Upper lobe of left lung (tissue), 6 donors: ENCODE results near the gene QPCT. TPM values are rescaled to one million over a fixed set of nuclear protein-coding genes. Genes with fewer than 3 reads are reported as not detected.

Source experiments
- ATAC-seq, 2 donors: fragments of 200-7000 bp; cut with Tn5 transposase; one replicate each; pipeline ENCODE4 v1.9.1; 2022; ENCODE audit warnings: mild to moderate bottlenecking in 2 of 2, moderate library complexity in 2 of 2; ENCODE audit not compliant: low FRiP score in 2 of 2
- DNase-seq, 2 donors: peaks; one replicate each; pipeline ENCODE4 v3.0.0-alpha.2; 2019 to 2020
- H3K27ac ChIP-seq, 4 donors: fragments of 200-600 bp; sonication (generic); one replicate each; pipeline ENCODE4 v1.5.1; 2016 to 2019
- H3K27me3 ChIP-seq, 4 donors: fragments of 200-600 bp; sonication (generic); one replicate each; pipeline ENCODE4 v1.5.1; 2017 to 2019
- H3K36me3 ChIP-seq, 4 donors: fragments of 200-600 bp; sonication (generic); one replicate each; pipeline ENCODE4 v1.5.1; 2016 to 2019
- H3K4me1 ChIP-seq, 4 donors: fragments of 200-600 bp; sonication (generic); one replicate each; pipeline ENCODE4 v1.5.1; 2018 to 2019
- H3K4me3 ChIP-seq, 4 donors: fragments of 200-600 bp; sonication (generic); one replicate each; pipeline ENCODE4 v1.5.1; 2017 to 2019; ENCODE audit warnings: mild to moderate bottlenecking in 2 of 4, moderate library complexity in 1 of 4
- H3K9me3 ChIP-seq, 4 donors: fragments of 200-600 bp; sonication (generic); one replicate each; pipeline ENCODE4 v1.5.1; 2018 to 2019
- EP300 ChIP-seq, 4 donors: sonication (generic); formaldehyde crosslinking; IDR thresholded peaks; one replicate each; pipeline ENCODE4 v1.5.1; 2017; ENCODE audit warnings: antibody characterized with exemption in 4 of 4, control low read depth in 2 of 4
- POLR2A ChIP-seq, 4 donors: fragments of 450-650 bp; IDR thresholded peaks; one replicate each; pipeline ENCODE4 v1.5.1; 2016 to 2017; ENCODE audit warnings: antibody characterized with exemption in 4 of 4, mild to moderate bottlenecking in 2 of 4
- POLR2AphosphoS5 ChIP-seq, 2 donors: sonication (generic); formaldehyde crosslinking; IDR thresholded peaks; one replicate each; pipeline ENCODE4 v1.5.1; 2017; ENCODE audit warnings: antibody characterized with exemption in 2 of 2
- WGBS, 2 donors: methylation state at CpG; one replicate each; pipeline ENCODE4 v1.1.5; 2017 to 2018; 5-methylcytosine and 5-hydroxymethylcytosine counted together
- total RNA-seq, 6 donors: library from RNA; depleted of rRNA in 4 of 6; stranded (reverse); fragments of >200 nt in 4 of 6; gene quantifications; one replicate each; pipeline versions ENCODE4 v1.1.0 to v1.2.1, GENCODE V29; 2016 to 2021
- TF ChIP-seq, protein P1 (sequence below), 6 experiments: fragments of 450-650 bp in 4 of 6; fragments of 200-600 bp in 2 of 6; sonication (generic) in 2 of 6; IDR thresholded peaks; one replicate each; pipeline ENCODE4 v1.5.1; 2016 to 2019; ENCODE audit warnings: antibody characterized with exemption in 6 of 6
- donor health status: DM: no; HTN: no; CAD: no; lungs with moderate emphysema.
- donor health status: DM: no; HTN: yes; CAD: no; lungs with severe emphysema.

Gene QPCT
- total RNA-seq, 6 donors from 2014 or later = 2.0 to 12.5 (median 6.0) TPM; not detected in 1

DNA sequence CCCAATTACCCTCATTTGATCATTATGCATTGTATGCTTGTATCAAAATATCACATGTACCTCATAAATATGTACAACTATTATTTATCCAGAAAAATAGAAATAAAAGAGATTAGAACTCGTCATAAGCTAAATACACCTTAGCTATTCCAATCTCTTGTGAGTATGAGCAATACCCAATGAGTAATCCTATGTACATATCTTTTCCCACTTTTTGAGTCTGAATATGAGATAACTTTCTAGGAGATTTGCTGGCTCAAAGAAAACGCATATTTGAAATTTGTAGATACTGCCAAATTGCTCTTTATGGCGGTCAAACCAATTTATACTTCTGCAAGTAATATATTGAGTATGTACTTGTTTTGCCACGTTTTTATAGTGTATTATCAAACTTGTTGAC, 43.9 kb upstream of the QPCT start:
- WGBS, 2 donors = 98% methylated on average over 4 of the region's 4 CpGs
- TF ChIP-seq POLR2A (IDR thresholded peaks at IDR 0.05) (no peak), POLR2AphosphoS5 (IDR thresholded peaks at IDR 0.05) (no peak), EP300 (IDR thresholded peaks at IDR 0.05) (no peak)
- TF ChIP-seq, protein P1, sequence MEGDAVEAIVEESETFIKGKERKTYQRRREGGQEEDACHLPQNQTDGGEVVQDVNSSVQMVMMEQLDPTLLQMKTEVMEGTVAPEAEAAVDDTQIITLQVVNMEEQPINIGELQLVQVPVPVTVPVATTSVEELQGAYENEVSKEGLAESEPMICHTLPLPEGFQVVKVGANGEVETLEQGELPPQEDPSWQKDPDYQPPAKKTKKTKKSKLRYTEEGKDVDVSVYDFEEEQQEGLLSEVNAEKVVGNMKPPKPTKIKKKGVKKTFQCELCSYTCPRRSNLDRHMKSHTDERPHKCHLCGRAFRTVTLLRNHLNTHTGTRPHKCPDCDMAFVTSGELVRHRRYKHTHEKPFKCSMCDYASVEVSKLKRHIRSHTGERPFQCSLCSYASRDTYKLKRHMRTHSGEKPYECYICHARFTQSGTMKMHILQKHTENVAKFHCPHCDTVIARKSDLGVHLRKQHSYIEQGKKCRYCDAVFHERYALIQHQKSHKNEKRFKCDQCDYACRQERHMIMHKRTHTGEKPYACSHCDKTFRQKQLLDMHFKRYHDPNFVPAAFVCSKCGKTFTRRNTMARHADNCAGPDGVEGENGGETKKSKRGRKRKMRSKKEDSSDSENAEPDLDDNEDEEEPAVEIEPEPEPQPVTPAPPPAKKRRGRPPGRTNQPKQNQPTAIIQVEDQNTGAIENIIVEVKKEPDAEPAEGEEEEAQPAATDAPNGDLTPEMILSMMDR (IDR thresholded peaks at IDR 0.05) = no peak

DNA sequence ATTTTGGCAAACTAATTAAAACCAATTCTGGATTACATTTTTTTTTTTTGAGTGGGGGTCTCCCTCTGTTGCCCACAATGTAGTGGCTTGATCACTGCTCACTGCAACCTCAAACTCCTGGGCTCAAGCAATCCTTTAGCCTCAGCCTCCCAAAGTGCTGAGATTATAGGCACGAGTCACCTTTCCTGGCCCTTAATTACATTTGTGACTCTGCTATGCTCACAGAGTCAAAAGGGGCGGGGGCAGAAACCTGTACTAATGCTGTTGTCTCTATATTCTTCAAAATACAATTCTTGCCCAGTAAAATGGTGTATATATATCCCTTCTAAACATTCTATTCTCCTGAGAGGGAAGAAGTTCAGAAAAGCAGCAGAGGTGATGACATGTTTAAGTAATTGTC, 43.0 kb upstream of the QPCT start:
- peaks cover 5 to 20% (median 12%) of the 10 kb centered on the region in 4 donors for H3K4me1 ChIP-seq
- H3K9me3 ChIP-seq = no peaks in the 10 kb centered on the region
- no peaks in the 10 kb centered on the region for H3K27me3 ChIP-seq
- H3K4me3 ChIP-seq = no peak overlapping the region
- 79 to 83% methylated on average over 2 of the region's 2 CpGs for WGBS, 2 donors
- TF ChIP-seq EP300 (IDR thresholded peaks at IDR 0.05) = no peak
- no peak for TF ChIP-seq POLR2AphosphoS5 (IDR thresholded peaks at IDR 0.05)
- TF ChIP-seq, protein P1 (IDR thresholded peaks at IDR 0.05) = no peak
- no peak for TF ChIP-seq POLR2A (IDR thresholded peaks at IDR 0.05)
- no peak overlapping the region for H3K27ac ChIP-seq
- no peak for ATAC-seq
- DNase-seq = no peak
- H3K36me3 ChIP-seq = no peaks in the 10 kb centered on the region

More for the DNA sequence above, 43.9 kb upstream of the QPCT start:
- no peaks in the 10 kb centered on the region for H3K36me3 ChIP-seq
- DNase-seq (no peak), ATAC-seq (no peak)
- no peak overlapping the region for H3K4me3 ChIP-seq
- H3K9me3 ChIP-seq = no peaks in the 10 kb centered on the region
- H3K27ac ChIP-seq = no peak overlapping the region
- H3K4me1 ChIP-seq = peaks cover under 1 to 16% (median 6%) of the 10 kb centered on the region in 4 donors
- no peaks in the 10 kb centered on the region for H3K27me3 ChIP-seq

DNA sequence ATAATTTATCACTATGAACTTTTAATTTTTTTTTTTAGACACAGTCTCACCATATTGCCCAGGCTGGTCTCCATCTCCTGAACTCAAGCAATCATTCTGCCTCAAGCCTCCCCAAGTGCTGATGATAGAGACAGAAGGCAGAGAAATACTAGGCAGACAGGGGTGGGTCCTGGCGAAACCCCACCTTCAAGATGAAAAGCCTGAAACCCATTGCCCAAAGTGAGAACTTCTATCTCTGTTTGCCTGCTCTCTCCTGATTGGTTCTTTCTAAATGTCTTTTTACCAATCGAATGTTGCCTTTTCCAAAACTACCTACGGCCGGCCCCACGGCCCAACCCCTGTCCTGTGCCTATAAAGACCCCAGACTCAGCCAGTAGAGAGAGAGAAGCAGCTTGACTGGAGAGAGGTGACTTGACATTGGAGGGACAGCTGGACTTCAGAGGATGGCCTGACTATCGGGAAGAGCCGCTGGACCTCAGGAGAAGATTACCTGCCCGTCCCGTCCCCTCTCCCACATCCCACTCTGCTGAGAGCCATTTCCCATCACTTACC, 41.7 kb upstream of the QPCT start:
- H3K4me1 ChIP-seq = peaks cover 8 to 25% (median 20%) of the 10 kb centered on the region in 4 donors
- WGBS, 2 donors = 98 to 100% methylated on average over 9 of the region's 9 CpGs
- no peaks in the 10 kb centered on the region for H3K36me3 ChIP-seq
- no peak for ATAC-seq
- no peaks in the 10 kb centered on the region for H3K27me3 ChIP-seq
- TF ChIP-seq EP300 (IDR thresholded peaks at IDR 0.05) = no peak
- TF ChIP-seq, protein P1 (IDR thresholded peaks at IDR 0.05) = no peak
- TF ChIP-seq POLR2A (IDR thresholded peaks at IDR 0.05) = no peak
- TF ChIP-seq POLR2AphosphoS5 (IDR thresholded peaks at IDR 0.05) = no peak
- no peak for DNase-seq
- H3K4me3 ChIP-seq = no peak overlapping the region
- no peak overlapping the region for H3K27ac ChIP-seq
- no peaks in the 10 kb centered on the region for H3K9me3 ChIP-seq

DNA sequence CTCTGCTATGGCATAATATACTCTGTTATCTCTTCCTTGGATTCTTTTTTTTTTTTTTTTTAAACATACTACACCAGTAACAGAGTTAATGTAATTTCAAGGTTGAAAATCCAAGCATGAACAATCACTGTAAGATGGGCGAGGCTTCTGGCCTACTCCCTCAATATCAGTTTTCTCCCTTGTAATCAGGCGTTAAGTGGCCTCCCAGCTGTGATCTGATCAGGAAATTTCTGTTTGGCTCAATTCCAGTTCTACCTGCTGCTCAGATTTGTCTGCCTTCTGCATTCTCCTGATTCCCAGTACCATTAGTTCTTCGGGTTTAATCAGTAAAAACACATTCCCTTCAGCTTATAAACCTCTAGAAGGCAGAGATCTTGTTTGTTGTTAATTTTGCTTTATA, 38.4 kb upstream of the QPCT start:
- no peak for TF ChIP-seq POLR2AphosphoS5 (IDR thresholded peaks at IDR 0.05)
- H3K36me3 ChIP-seq = no peaks in the 10 kb centered on the region
- DNase-seq = no peak
- H3K27me3 ChIP-seq = no peaks in the 10 kb centered on the region
- no peak overlapping the region for H3K4me3 ChIP-seq
- peaks cover 8 to 30% (median 20%) of the 10 kb centered on the region in 4 donors for H3K4me1 ChIP-seq
- H3K9me3 ChIP-seq = no peaks in the 10 kb centered on the region
- WGBS, 2 donors = 64 to 73% methylated on average over 3 of the region's 3 CpGs
- peak overlapping the region in 1 of 4 donors; percentile 32 for H3K27ac ChIP-seq
- ATAC-seq = no peak

DNA sequence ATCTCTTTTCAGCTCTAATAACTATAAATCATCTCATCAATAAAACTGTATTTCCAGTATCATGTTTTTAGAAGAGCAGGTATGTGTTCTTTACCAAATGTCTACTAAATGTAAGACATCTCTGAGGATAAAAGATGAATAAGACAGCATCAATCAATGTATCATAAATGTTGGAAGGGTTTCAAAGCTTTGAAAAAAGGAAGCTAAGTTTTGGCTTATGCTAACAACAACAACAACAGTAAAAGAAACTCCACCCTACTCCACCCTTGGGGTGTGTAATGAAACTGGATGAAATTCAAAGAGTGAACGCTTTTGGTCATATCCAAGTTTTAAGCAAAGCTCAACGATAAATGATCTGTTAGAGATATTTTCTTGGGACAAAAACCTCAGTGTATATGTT, 36.9 kb upstream of the QPCT start:
- no peak for ATAC-seq
- Histone ChIP-seq H3K4me1 (peaks cover 11 to 34% (median 24%) of the 10 kb centered on the region in 4 donors), H3K27me3 (no peaks in the 10 kb centered on the region), H3K27ac (peak overlapping the region in 1 of 4 donors; percentile 60), H3K9me3 (no peaks in the 10 kb centered on the region), H3K36me3 (no peaks in the 10 kb centered on the region), H3K4me3 (no peak overlapping the region)
- DNase-seq = no peak
- TF ChIP-seq EP300 (IDR thresholded peaks at IDR 0.05) (no peak), POLR2A (IDR thresholded peaks at IDR 0.05) (no peak), POLR2AphosphoS5 (IDR thresholded peaks at IDR 0.05) (no peak)
- TF ChIP-seq, protein P1 (IDR thresholded peaks at IDR 0.05) = no peak
- 72 to 74% methylated on average over 2 of the region's 2 CpGs for WGBS, 2 donors
